Measurements from ENCODE around the gene VN1R2.
"Not testable (repeated sequence)": the region's sequence is repeated elsewhere in the genome, so short reads cannot be mapped to it uniquely, and the experiment has no call there.

Gene VN1R2

GRCh38 chr19:53272044-53272443 is 14.0 kb downstream of the VN1R2 start:
- TF ChIP-seq CTCF (IDR thresholded peaks at IDR 0.05; ENCODE audit: insufficient read depth, low read length, poor library complexity, severe bottlenecking) (no peak), EZH2phosphoT487 (conservative IDR thresholded peaks at IDR 0.05; ENCODE audit: low read length) (no peak)
- H3K4me2 ChIP-seq (ENCODE audit: low read depth, low read length, poor library complexity, severe bottlenecking) = no peak overlapping the region
- no peaks in the 10 kb centered on the region for H3F3A ChIP-seq (ENCODE audit: insufficient read depth)

DNA sequence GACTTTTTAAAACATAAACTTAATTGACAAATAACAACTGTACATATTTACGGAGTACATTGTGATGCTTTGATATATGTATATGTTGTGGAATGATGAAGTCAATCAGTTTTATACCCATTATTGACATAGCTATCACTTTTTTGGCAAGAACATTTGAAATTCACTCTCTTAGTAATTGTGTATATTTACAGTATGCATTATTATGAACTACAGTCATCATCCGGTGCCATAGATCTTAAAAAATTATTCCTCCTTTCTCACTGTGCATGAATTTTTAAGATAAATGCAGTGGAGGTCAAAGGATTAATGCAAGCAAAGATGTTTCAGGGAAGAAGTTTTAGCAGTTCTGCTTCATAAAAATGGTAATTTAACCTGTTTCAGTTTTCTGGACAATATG is 17.4 kb downstream of the VN1R2 start:
- Histone ChIP-seq H3K79me2 (ENCODE audit: insufficient read depth, low read length) (no peaks in the 10 kb centered on the region), H4K20me1 (ENCODE audit: low read depth, low read length) (no peaks in the 10 kb centered on the region), H3K4me2 (ENCODE audit: low read depth, low read length, poor library complexity, severe bottlenecking) (no peak overlapping the region), H3K4me3 (ENCODE audit: insufficient read depth, low read length, poor library complexity, severe bottlenecking) (no peak overlapping the region), H3K27me3 (ENCODE audit: low read length) (no peaks in the 10 kb centered on the region), H2AFZ (ENCODE audit: low read depth, low read length, severe bottlenecking) (no peak overlapping the region), H3K9me3 (ENCODE audit: insufficient read depth, low read length) (peaks cover 7% of the 10 kb centered on the region; the same call in 1 of the 2 replicates), H3K9me2 (replicated peaks; ENCODE audit: insufficient read depth, low read length) (no peaks in the 10 kb centered on the region), H3K36me3 (ENCODE audit: low read length) (no peaks in the 10 kb centered on the region), H3K27ac (ENCODE audit: low read depth, low read length) (no peak overlapping the region), H3K9ac (ENCODE audit: low read length) (no peak overlapping the region), H3F3A (ENCODE audit: insufficient read depth) (no peaks in the 10 kb centered on the region)
- TF ChIP-seq EZH2phosphoT487 (conservative IDR thresholded peaks at IDR 0.05; ENCODE audit: low read length) (no peak), CTCF (IDR thresholded peaks at IDR 0.05; ENCODE audit: insufficient read depth, low read length, poor library complexity, severe bottlenecking) (no peak)

More at GRCh38 chr19:53272044-53272443, 14.0 kb downstream of the VN1R2 start:
- H3K27me3 ChIP-seq (ENCODE audit: low read length) = no peaks in the 10 kb centered on the region
- H3K9ac ChIP-seq (ENCODE audit: low read length) = no peak overlapping the region
- peaks cover 7% of the 10 kb centered on the region; the same call in 1 of the 2 replicates for H3K9me3 ChIP-seq (ENCODE audit: insufficient read depth, low read length)
- no peaks in the 10 kb centered on the region for H3K36me3 ChIP-seq (ENCODE audit: low read length)
- H3K9me2 ChIP-seq (replicated peaks; ENCODE audit: insufficient read depth, low read length) = no peaks in the 10 kb centered on the region
- H3K79me2 ChIP-seq (ENCODE audit: insufficient read depth, low read length) = no peaks in the 10 kb centered on the region
- no peak overlapping the region for H3K4me3 ChIP-seq (ENCODE audit: insufficient read depth, low read length, poor library complexity, severe bottlenecking)
- H4K20me1 ChIP-seq (ENCODE audit: low read depth, low read length) = no peaks in the 10 kb centered on the region
- no peak overlapping the region for H3K27ac ChIP-seq (ENCODE audit: low read depth, low read length)
- H2AFZ ChIP-seq (ENCODE audit: low read depth, low read length, severe bottlenecking) = no peak overlapping the region

GRCh38 chr19:53281947-53282346 is 23.9 kb downstream of the VN1R2 start:
- H3K9ac ChIP-seq (ENCODE audit: low read length); H3K27me3 ChIP-seq (ENCODE audit: low read length); H3K36me3 ChIP-seq (ENCODE audit: low read length); H3K79me2 ChIP-seq (ENCODE audit: insufficient read depth, low read length); H4K20me1 ChIP-seq (ENCODE audit: low read depth, low read length); H3K4me3 ChIP-seq (ENCODE audit: insufficient read depth, low read length, poor library complexity, severe bottlenecking); H3K9me2 ChIP-seq (replicated peaks; ENCODE audit: insufficient read depth, low read length); H3K4me2 ChIP-seq (ENCODE audit: low read depth, low read length, poor library complexity, severe bottlenecking); H2AFZ ChIP-seq (ENCODE audit: low read depth, low read length, severe bottlenecking); H3F3A ChIP-seq (ENCODE audit: insufficient read depth); H3K27ac ChIP-seq (ENCODE audit: low read depth, low read length); H3K9me3 ChIP-seq (ENCODE audit: insufficient read depth, low read length): not testable (repeated sequence)

- no peaks in the 10 kb centered on the region for H3K27me3 ChIP-seq (ENCODE audit: low read length)
Measured at GRCh38 chr19:53285087-53285486, 27.0 kb downstream of the VN1R2 start.

More at GRCh38 chr19:53285087-53285486, 27.0 kb downstream of the VN1R2 start:
- Histone ChIP-seq H3K9me3 (ENCODE audit: insufficient read depth, low read length) (no peaks in the 10 kb centered on the region), H3K9me2 (replicated peaks; ENCODE audit: insufficient read depth, low read length) (no peaks in the 10 kb centered on the region), H3K4me3 (ENCODE audit: insufficient read depth, low read length, poor library complexity, severe bottlenecking) (no peak overlapping the region), H3K27ac (ENCODE audit: low read depth, low read length) (no peak overlapping the region), H3K79me2 (ENCODE audit: insufficient read depth, low read length) (no peaks in the 10 kb centered on the region), H3K36me3 (ENCODE audit: low read length) (no peaks in the 10 kb centered on the region), H3K4me2 (ENCODE audit: low read depth, low read length, poor library complexity, severe bottlenecking) (no peak overlapping the region), H3F3A (ENCODE audit: insufficient read depth) (no peaks in the 10 kb centered on the region), H3K9ac (ENCODE audit: low read length) (no peak overlapping the region), H4K20me1 (ENCODE audit: low read depth, low read length) (no peaks in the 10 kb centered on the region), H2AFZ (ENCODE audit: low read depth, low read length, severe bottlenecking) (no peak overlapping the region)
- TF ChIP-seq EZH2phosphoT487 (conservative IDR thresholded peaks at IDR 0.05; ENCODE audit: low read length) (no peak), CTCF (IDR thresholded peaks at IDR 0.05; ENCODE audit: insufficient read depth, low read length, poor library complexity, severe bottlenecking) (no peak)

Data from SU-DHL-6 (cell line).